MCF 10A (cell line): ENCODE results near the gene RASGRP3. TPM values are rescaled to one million over a fixed set of nuclear protein-coding genes. Genes with fewer than 3 reads are reported as not detected.

Experiments used
- BruUV-seq: library from RNA; stranded (reverse); fragments of 400-500 nt; replicated peaks from 2 replicates; lab custom pipeline; 2021; lab: Mats Ljungman, UMichigan
- CTCF ChIA-PET: fragments of 300-600 bp; sonication (Branson Sonifier 250); formaldehyde crosslinking; extraction: SDS; loops from one replicate; lab custom pipeline; 2021; ENCODE audit warnings: antibody characterized with exemption, inconsistent platforms; lab: Yijun Ruan, JAX
- POLR2A ChIA-PET: fragments of 300-600, 350-650 bp; sonication (Branson Sonifier 250); formaldehyde crosslinking; extraction: SDS; loops from one replicate; lab custom pipeline; 2020; ENCODE audit warnings: antibody characterized with exemption, inconsistent platforms; lab: Yijun Ruan, JAX
- DNase-seq: peaks from one replicate; pipeline ENCODE4 v3.0.0-alpha.2; 2018; ENCODE audit not compliant: unreplicated experiment
- H3K27ac Mint-ChIP-seq: one replicate; pipeline ENCODE4 v1.8.0; 2022; ENCODE audit warnings: mild to moderate bottlenecking, low read depth, mixed read lengths; ENCODE audit not compliant: unreplicated experiment
- H3K27me3 Mint-ChIP-seq: one replicate; pipeline ENCODE4 v1.8.0; 2022; ENCODE audit warnings: mixed read lengths; ENCODE audit not compliant: insufficient read depth, unreplicated experiment
- H3K36me3 Mint-ChIP-seq: one replicate; pipeline ENCODE4 v1.8.0; 2022; ENCODE audit warnings: mild to moderate bottlenecking, moderate library complexity, mixed read lengths; ENCODE audit not compliant: insufficient read depth, unreplicated experiment
- H3K4me1 Mint-ChIP-seq: one replicate; pipeline ENCODE4 v1.8.0; 2022; ENCODE audit warnings: mixed read lengths; ENCODE audit not compliant: insufficient read depth, unreplicated experiment
- H3K4me3 Mint-ChIP-seq: one replicate; pipeline ENCODE4 v1.8.0; 2022; ENCODE audit warnings: mild to moderate bottlenecking, moderate library complexity, mixed read lengths; ENCODE audit not compliant: unreplicated experiment
- H3K9me3 Mint-ChIP-seq: one replicate; pipeline ENCODE4 v1.8.0; 2022; ENCODE audit warnings: mixed read lengths; ENCODE audit not compliant: unreplicated experiment
- CTCF ChIP-seq: fragments of 200-600 bp; IDR thresholded peaks from one replicate; pipeline ENCODE4 v1.8.0; 2022; ENCODE audit warnings: antibody characterized with exemption, mild to moderate bottlenecking; ENCODE audit not compliant: unreplicated experiment
- intact Hi-C: fragments of 100-400 bp; cut with micrococcal nuclease; formaldehyde crosslinking; loops from 2 replicates; pipeline ENCODE4 v1.14.1; 2022
- total RNA-seq: library from RNA; stranded (reverse); gene quantifications from 2 replicates; pipeline ENCODE4 v1.2.3, GENCODE V29; 2022

RASGRP3 gene
- total RNA-seq, 1 experiment from 2014 or later = 0.26 TPM

- Mint-ChIP-seq H3K4me3 (no peak overlapping the region), H3K27ac (peak overlapping the region; percentile 23), H3K36me3 (no peaks in the 10 kb centered on the region), H3K9me3 (no peaks in the 10 kb centered on the region), H3K27me3 (no peaks in the 10 kb centered on the region), H3K4me1 (peaks cover 7% of the 10 kb centered on the region)
- peak; percentile 61 for DNase-seq
- intact Hi-C loops = no loop called here
- CTCF ChIA-PET = interaction anchor here (0.9 kb wide), 1 partner anchor 508 kb away, joined by 3 read pairs; no protein-coding TSS in a partner anchor
- BruUV-seq = no TSS peak
- POLR2A ChIA-PET = interaction anchor here (1.4 kb wide), 1 partner anchor 65 kb away, joined by 3 read pairs; no protein-coding TSS in a partner anchor
- TF ChIP-seq CTCF = no peak
Measured at GRCh38 chr2:33529771-33530481, 53.5 kb downstream of the RASGRP3 start.

GRCh38 chr2:33530690-33531548 is 54.5 kb downstream of the RASGRP3 start:
- CTCF ChIA-PET = interaction anchor here (0.6 kb wide), 1 partner anchor 48 kb away, joined by 3 read pairs; no protein-coding TSS in a partner anchor
- Mint-ChIP-seq H3K4me1 (peaks cover 7% of the 10 kb centered on the region), H3K4me3 (no peak overlapping the region), H3K27ac (no peak overlapping the region), H3K27me3 (no peaks in the 10 kb centered on the region), H3K36me3 (no peaks in the 10 kb centered on the region), H3K9me3 (no peaks in the 10 kb centered on the region)
- no peak for TF ChIP-seq CTCF
- BruUV-seq = no TSS peak
- POLR2A ChIA-PET = interaction anchor here (1.4 kb wide), 1 partner anchor 64 kb away, joined by 3 read pairs; no protein-coding TSS in a partner anchor
- DNase-seq = no peak
- intact Hi-C loops = no loop called here

GRCh38 chr2:33531549-33532059 is 55.2 kb downstream of the RASGRP3 start:
- CTCF ChIA-PET = interaction anchor here (0.6 kb wide), 2 partner anchors 30 to 48 kb away, joined by 3 read pairs; no protein-coding TSS in a partner anchor

More at GRCh38 chr2:33531549-33532059, 55.2 kb downstream of the RASGRP3 start:
- H3K27me3 Mint-ChIP-seq = no peaks in the 10 kb centered on the region
- H3K4me1 Mint-ChIP-seq = peaks cover 7% of the 10 kb centered on the region
- no peak for DNase-seq
- POLR2A ChIA-PET = no interaction called here
- intact Hi-C loops = no loop called here
- TF ChIP-seq CTCF = no peak
- no peak overlapping the region for H3K4me3 Mint-ChIP-seq
- no peaks in the 10 kb centered on the region for H3K36me3 Mint-ChIP-seq
- H3K9me3 Mint-ChIP-seq = no peaks in the 10 kb centered on the region
- no peak overlapping the region for H3K27ac Mint-ChIP-seq
- BruUV-seq = no TSS peak
